DMS53 treated with DMSO at 0.1 percent for 48 hours (cell line): ENCODE results near the gene MLN.

Source experiments
- DNase-seq: peaks from one replicate; lab custom pipeline; 2025; ENCODE audit not compliant: unreplicated experiment; lab: John Stamatoyannopoulos, UW

The MLN gene

DNA sequence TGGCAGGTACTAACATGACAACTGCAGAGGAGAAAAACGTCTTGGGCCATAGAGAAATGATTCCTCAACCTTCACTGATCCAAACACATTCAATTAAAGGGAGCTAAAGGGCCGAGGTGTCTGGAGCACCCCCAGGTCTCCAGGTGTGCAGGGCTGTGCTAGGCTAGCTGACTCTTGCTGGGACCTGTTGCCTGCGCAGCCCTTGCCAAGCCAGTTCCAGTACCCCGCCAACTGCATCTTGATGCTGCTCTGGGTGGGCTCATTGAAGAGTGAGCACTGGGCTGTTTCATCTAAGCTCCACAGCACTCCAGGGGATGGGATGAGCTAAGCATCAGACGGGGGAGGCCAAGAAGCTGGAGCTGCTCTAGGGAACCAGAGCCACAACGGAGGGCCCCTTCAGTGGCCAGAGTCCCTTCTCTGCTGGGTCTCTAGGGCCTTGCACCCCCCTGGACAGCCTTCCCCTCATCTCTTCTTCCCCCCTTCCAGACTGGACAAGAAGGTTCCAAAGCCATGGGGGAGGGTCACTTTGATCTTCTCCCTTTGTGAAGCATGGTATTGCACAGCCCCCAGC, 30.8 kb downstream of the MLN start:
- DNase-seq, result no peak

DNA sequence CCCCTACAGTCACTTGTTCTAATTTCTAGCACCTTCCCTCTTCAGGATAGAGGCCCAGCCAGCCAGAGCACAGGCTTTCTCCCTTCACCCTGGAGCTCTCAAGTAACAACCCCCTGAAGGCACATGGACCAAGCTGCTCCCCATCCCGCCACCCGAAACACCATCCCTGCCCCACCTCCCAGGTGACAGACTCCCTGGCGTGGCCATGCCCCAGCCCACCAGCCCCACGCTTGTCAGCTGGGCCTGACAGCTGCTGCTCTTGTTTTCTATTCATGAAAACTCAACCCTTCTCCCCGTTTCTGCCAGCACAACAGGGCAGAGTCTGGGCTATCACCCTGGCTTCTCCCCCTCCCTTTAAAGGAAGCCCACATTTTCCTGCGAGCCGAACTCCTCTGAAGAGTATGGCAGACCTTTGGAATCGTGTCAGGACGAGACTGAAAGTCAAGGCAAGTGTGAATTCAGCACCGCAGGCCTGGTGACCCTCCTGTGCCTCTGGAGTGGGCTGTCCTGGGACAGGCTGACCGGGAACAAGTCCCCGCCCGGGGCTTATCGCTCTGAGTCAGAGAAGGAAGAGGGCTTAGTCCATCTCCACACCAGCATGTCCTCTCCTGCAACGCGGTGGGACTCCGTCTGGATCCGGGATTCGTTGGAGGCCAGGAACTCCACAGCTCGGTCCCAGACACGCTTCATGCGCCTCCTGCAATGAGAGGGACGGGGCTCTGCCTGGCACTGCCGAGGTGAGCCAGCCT, 31.5 kb downstream of the MLN start:
- no peak for DNase-seq

DNA sequence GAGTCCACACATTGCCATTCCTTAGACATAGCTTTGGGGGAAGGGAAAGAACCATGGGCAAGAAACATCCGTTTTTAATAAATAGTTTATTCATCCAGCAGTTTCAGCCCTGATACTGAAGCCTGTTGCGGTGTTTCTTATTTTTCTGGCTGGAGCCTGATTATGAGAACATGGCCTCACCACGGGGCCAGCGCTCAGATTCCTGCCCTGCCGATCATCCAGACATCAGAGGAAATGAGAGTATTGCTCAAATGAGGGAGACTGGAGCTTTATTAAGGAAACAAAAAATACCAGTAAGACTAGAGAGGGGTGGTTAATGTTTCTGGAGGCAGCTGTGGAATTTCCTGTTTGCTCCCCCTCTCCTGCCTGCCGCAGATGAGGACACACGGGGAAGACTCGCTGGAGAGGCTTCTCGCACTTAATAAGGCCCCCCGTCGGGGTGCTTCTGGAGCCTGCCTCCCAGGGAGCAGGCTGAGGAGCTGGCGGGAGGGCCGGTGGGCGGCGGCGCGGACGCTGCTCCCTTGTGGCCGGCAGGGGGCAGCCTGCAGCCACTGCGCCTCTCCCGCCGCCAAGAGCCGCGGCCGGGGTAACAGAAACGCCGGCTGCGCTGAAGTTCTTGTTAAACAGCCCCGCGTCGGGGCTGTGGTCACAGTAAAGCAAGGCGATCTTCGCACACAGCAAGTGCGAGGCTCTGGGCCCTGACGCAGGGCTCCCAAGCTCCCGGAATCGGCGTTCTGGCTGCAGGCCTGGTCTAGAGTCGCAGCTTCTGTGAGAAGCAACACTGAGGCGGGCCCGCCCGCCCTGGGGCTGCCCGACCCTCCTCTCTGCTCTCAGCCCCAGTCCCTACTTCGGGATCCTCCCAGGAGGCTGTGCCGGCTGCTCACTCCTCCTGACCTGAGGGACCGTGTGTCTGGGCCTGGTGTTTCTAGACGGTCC, 32.4 kb downstream of the MLN start:
- DNase-seq, result peak; percentile 67

DNA sequence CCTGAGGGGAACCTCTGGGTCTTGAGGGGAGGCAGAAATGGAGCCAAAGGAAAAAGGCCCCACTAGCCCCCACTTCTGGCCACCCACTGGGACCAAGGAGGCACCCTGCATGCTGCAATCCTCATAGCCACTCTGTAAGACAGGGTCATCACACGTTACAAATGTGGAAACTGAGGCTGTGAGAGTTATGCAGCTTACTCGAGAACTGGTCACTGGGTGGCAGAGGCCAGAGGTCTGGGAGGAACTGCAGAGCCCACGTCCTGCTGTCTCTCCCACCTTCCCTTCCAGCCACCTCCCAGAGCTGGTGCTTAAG, 33.0 kb downstream of the MLN start:
- no peak for DNase-seq

DNA sequence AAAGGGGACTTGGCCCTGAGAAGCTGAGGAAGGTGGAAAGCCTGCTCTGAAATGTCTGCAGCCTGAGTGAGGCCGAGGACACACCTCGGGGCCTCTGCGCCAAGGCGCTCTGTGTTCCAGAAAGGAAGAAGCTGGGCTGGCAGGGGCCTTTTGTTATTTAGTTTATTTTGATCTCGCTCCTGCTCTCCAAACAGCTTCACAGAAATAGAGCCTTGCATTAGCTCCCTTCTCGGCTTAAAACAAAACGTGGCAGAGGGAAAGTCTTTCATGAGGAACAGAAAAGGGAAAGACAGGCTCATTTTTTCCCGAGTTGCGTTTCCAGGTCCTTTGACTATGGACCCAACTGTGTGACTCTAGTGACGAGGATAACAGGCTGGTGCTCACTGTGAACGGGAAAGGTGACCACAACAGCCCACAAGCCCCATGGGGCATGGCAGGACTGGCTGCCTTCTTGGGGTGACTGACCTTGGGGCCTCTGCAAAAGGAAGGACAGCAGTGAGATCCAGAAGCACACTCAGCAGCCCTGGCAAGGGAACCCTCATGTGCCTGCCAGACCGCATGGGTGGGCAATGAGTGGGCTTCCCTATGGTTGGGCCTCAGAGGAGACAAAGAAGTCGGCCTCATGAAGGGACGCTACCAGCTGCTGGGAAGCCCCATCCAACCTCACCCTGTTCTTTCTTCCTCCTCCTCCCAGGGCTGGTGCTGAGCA, 33.5 kb downstream of the MLN start:
- DNase-seq, result no peak

DNA sequence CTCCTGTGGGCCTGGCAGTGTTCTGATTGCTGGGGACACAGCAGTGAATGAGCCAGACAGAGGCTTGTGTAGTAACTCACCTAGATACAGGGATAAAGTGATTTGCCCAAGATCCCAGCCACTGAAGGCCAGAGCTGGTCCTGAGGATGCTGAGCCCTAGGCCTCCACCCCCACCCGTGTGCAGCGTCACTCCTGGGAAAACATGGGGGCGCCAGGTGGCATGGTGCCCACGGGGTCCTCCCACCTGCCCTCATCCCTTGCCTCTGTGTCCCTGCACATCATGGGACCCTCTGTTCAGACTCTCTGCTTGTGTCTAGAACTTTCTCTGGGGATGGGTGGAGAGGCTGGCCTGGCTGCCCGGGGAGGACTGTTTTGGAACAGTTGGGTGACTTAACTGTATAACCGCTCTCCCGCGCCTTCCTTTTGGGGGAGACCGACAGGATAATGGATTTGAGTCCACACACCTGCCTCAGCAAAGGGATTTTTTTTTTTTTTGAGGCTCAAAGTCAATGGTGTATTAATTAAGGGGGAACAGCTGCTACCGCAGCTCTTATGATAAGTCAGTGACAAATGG, 34.5 kb downstream of the MLN start:
- no peak for DNase-seq

DNA sequence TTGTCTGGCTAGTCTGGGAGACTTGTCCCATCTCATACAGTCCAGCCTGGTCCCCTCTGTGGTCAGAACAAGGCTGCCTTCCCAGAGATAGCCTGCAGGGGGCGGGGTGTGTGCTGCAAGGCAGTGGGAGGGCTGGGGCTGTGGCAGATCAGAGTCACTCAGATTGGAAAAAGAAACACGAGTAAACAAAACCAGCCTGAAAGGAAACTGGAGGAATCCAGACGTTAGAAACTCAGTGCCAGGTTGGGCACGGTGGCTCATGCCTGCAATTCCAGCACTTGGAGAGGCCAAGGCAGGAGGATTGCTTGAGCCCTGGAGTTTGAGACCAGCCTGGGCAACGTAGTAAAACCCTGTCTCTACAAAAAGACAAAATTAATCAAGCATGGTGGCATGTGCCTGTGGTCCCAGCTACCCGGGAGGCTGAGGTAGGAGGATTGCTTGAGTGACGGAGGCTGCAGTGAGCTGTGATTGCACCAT, 35.1 kb downstream of the MLN start:
- DNase-seq, result peak; percentile 51

DNA sequence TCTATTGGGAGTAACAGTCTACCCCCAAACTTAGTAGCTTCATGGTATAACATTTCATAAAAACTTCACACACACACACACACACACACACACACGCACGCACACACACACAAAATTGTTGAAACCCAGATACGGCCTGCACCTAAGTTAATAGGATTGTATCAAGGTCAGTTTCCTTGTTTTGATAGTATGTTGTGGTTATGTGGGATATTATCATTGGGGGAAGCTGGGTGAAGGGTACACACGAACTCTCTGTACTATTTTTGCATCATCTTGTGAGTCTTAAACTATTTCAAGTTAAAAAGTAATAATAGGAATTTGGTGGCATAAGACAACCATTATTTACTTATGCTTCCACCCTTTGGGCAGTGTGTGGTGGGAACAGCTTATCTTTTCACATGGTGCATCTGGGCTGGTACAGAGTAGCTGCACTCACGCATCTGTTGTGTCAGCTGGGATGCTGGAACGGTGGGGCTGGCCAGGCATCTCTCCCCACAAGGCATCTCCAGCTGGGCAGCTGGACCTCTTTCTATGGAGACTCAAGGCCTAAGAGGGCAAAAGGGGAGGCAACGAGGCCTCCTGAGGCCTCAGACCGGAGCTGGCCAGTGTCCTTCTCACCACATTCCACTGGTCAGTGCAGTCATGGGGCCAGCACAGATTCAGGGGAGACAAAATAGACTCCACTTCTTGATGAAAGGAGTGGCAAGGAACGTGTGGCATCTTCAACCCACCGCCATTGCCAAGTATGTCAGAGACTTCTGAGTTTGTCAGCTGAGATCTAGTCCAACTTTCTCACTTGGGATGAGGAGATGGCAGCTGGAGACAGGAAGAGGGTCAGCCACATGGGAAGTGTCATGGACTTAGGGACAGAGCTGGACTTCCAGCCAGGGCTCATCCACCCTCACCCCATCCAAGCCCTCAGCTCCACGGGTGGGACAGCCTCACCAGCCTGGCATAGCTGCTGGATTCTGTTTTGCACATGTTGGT, 36.6 kb downstream of the MLN start:
- no peak for DNase-seq

DNA sequence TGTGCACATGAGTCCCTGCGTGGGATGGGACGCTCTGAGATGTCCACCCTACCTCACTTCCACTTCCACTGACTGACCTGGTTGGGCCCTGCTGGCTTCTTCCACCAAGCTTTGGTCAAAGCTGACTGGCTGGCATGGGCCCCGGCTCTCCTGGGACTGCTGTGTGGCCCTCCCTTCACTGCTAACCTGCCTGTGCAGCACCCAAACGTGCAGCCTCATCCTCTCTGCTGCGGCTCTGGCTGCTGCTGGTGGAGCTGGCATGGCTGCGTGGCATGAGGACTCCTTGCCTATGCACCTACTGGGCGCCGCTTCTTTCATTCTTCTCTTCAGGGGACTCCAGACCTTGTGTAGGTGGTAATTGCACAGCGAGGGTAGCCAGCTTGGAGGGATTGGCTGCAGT, 38.4 kb downstream of the MLN start:
- DNase-seq, result no peak

DNA sequence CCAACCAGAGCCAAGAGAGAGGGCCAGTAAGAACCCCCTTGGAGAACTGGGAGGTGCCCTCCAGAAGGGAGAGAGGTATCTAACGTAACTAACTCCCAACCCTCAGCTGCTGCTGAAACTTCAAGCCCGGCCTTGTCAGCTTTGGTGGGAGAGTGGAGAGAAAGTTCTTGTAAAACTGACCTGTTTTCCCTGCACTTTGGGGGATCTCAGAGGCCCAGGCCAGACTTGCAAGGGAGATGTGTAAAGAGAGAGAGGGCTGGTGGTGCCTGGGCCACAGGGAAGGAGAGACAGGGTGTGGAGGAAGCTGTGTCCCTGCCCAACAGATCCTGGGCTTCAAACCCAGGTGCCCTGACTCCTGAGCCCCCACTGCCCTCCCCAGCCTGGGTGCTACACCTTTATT, 39.8 kb downstream of the MLN start:
- DNase-seq, result no peak

DNA sequence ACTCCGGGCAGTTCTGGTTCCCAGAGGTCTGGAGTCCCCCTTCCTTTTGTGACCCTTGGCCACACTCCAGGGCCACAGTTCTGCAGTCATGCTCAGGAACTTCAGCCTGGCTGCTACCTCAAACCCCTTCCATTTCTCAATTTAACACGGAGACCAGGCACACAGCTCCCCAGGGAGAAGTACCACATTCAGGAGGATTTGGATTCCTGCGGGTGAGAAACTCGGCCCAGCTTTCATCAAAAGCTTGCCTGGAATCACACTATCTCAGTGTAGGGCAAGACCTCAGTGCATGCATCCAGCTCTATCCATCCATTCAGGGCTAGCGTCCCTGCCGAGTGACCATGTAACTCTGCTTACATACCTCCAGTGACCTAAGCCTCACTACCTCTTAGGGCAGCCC, 40.3 kb downstream of the MLN start:
- DNase-seq, result no peak

DNA sequence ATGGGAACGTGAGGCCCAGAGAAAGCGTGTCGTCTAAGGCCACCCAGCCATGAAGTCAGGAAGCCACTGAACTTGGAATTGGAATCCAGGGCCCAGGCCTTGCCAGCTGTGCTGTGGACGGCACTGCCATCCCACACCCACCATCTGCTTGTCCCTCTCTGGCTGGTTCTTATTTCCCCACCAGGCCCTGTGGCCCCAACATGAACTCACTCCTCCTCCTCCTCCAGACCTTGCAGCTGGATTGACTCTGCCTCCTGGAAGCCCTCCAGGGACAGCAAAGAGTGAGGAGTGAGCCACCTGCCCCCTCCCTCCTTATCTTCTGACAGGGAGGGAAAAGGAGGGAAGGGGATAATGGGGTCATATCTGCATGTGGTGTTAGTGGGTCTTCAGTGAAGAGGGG, 41.1 kb downstream of the MLN start:
- no peak for DNase-seq

DNA sequence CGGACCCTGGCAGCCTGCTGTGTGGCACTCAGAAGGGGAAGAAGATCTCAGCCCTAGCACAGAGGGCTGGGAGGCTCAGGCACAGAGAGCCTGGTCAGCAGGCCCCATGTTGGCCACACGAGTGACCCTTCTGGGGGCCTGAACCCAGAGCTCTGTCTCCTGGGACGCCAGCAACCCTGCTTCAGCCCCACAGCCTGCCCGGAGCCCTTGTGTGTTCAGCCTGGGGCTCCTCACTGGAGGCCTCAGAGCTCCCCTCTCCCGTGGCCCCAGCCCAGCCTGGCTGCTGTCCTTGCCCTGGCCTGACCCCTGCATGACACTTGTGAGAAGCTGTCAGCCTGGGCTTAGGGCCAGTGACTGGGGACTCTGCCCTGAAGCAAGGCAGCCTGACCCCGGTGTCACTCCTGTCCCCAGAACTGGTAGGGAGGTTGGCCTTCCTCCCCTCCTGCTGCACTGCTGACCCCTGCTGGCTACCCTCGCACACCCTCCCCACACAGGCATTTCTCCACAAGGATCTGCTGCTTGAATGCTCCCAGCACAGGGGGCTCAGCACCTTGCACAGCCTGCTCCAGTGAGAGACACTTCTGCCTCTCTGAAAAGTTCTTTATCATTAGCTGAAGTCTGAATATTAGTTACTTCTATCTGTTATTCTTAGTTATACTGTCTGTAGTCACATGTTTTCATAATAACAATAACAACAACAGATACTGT, 41.7 kb downstream of the MLN start:
- peak; percentile 74 for DNase-seq

DNA sequence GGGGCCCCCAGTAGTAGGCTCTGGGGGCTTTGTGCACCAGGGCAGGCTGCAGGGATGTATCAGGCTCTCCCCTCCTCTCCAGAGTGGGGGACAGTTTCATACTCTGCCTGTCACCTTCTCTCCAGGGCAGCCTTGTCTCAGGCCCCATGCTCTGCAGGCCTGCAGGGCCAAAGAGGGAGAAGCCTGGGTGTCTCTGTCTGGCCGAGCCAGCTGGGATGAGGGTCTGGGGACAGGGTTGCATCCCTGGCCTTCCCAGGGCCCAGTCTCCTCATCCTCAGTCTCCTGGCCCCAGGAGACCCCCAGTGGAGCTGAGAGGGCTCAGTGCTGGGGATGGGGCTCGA, 42.3 kb downstream of the MLN start:
- DNase-seq, result no peak

DNA sequence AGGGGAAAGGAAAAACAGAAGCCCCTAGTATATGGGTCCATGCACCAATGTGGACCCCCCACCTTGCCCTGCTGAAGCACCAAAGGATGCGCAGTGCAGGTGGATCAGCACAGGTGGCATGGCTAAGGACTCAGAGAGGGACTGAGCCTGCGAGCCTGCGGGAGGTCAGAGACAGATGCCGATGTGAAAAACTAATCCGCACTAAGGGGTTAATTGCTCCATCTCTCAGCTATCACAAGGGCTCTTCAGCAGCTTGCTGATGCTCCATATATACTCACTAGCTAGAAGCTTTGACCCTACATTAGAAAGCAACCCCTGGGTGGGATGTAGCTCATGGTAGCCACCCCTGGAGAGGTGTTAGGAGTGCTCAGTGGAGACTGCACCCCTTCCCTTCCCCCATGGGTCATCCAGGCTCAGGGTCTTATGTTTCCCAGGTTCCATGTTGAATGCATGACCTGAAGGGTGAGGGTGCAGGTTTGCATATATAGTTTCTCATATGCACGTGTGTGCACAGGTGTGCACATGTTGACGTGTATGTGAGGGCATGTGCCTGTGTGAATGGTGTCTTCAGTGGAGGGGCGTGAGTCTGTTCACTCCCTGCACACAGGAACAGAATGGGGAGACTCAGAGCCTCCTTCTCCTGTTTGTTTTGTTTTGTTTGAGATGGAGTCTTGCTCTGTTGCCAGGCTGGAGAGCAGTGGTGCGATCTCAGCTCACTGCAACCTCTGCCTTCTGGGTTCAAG, 43.7 kb downstream of the MLN start:
- DNase-seq, result no peak

DNA sequence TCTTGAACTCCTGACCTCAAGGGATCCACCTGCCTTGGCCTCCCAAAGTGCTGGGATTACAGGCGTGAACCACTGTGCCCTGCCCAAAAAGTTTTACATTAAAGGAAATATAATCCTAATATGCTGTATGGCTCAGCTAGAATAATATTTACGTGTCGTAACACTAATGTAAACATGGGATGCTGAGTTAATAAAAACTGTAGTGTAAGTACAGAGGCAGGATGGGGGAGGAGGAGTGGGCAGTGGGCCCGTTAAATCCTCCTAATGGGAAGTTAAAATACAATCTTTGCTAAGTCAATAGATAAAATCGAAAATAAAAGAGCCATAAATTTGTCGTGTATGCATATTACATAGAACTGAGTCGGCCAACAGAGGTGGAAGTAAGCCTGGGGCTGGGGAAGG, 45.0 kb downstream of the MLN start:
- no peak for DNase-seq

DNA sequence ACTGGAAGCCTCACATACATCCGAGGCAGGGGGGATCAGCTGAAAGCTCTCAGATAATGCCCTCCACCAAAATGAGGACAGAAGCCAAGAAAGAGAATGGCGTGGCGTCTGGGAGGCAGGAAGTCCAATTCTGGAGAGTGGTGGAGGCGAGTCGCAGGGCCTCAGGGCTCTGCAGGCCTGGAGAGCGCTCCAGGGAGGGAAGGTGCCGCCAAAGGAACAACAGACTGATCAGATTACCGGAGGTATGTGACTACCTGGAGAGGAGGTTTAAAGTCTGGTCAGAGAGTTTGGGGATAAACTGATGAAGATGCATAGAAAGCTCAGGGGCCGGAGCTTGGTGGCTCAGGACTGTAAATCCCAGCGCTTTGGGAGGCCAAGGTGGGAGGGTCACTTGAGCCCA, 45.9 kb downstream of the MLN start:
- DNase-seq, result no peak

DNA sequence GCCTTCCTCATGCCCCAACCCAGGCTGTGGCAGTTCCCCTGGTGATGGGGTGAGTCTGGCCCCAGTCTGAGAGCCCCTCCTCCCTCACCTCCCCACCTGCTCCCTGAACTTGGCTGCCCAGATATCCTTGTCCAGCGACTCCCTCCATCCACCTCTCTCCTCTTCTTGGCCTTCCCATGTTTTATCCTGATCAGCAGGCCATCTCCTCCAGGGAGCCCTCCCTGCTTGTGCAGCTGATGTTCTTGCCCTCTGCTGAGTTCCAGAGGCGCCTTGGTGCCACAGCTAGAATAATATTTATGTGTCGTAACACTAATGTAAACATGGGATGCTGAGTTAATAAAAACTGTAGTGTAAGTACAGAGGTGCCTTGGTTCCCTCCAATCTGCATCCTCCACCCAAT, 46.7 kb downstream of the MLN start:
- DNase-seq, result no peak
